BLaER1 (cell line): ENCODE data around the gene PMPCB.

Experiments used
- H3K27ac ChIP-seq: shearing (Covaris generic); formaldehyde crosslinking; 2 replicates; pipeline ENCODE4 v1.8.1; 2022
- H3K27me3 ChIP-seq: shearing (Covaris generic); formaldehyde crosslinking; 2 replicates; pipeline ENCODE4 v1.8.1; 2022
- H3K36me3 ChIP-seq: shearing (Covaris generic); formaldehyde crosslinking; 2 replicates; pipeline ENCODE4 v1.8.1; 2022
- H3K4me1 ChIP-seq: shearing (Covaris generic); formaldehyde crosslinking; 2 replicates; pipeline ENCODE4 v1.8.1; 2022
- H3K4me2 ChIP-seq: shearing (Covaris generic); formaldehyde crosslinking; 2 replicates; pipeline ENCODE4 v1.8.1; 2022
- H3K4me3 ChIP-seq: shearing (Covaris generic); formaldehyde crosslinking; 2 replicates; pipeline ENCODE4 v1.8.1; 2022
- H3K9ac ChIP-seq: shearing (Covaris generic); formaldehyde crosslinking; 2 replicates; pipeline ENCODE4 v1.8.1; 2022
- H3K9me3 ChIP-seq: shearing (Covaris generic); formaldehyde crosslinking; 2 replicates; pipeline ENCODE4 v1.8.1; 2022
- H4K20me1 ChIP-seq: shearing (Covaris generic); formaldehyde crosslinking; 2 replicates; pipeline ENCODE4 v1.8.1; 2022
- Cebpa-rat ChIP-seq: shearing (Covaris generic); IDR thresholded peaks from 2 replicates; pipeline ENCODE4 v1.8.1; 2022

PMPCB gene

GRCh38 chr7:103336761-103337160 lies 39.5 kb downstream of the PMPCB start:
- H4K20me1 ChIP-seq, result peaks cover 93% of the 10 kb centered on the region
- H3K9ac ChIP-seq, result no peak overlapping the region
- H3K4me1 ChIP-seq, result peaks cover 11% of the 10 kb centered on the region
- H3K9me3 ChIP-seq, result no peaks in the 10 kb centered on the region
- H3K27ac ChIP-seq, result no peak overlapping the region
- H3K4me3 ChIP-seq, result no peak overlapping the region
- TF ChIP-seq Cebpa-rat, result no peak
- no peaks in the 10 kb centered on the region for H3K27me3 ChIP-seq
- peaks cover 95% of the 10 kb centered on the region for H3K36me3 ChIP-seq
- no peak overlapping the region for H3K4me2 ChIP-seq

DNA sequence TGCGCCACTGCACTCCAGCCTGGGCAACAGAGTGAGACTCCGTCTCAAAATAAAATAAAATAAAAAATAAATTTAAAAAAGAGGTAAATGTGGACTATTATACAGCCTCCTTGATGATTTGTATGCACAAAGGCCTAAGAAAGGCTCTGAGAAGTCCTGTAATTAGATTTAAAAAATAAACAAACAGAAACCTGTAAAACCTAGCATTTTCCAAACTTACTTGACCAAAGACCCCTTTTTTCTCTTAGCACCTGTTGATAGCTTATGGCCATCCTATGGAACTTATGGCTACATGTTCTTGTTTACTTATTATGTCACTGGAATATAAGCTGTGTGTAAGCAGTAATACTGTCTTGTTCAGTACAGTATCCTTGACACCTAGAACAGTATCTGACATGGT lies 41.6 kb downstream of the PMPCB start:
- Histone ChIP-seq H3K9ac (no peak overlapping the region), H3K4me1 (peaks cover 31% of the 10 kb centered on the region), H4K20me1 (peaks cover 92% of the 10 kb centered on the region), H3K27ac (no peak overlapping the region), H3K27me3 (no peaks in the 10 kb centered on the region), H3K4me2 (no peak overlapping the region), H3K4me3 (no peak overlapping the region), H3K9me3 (no peaks in the 10 kb centered on the region), H3K36me3 (peaks cover 88% of the 10 kb centered on the region)
- no peak for TF ChIP-seq Cebpa-rat

DNA sequence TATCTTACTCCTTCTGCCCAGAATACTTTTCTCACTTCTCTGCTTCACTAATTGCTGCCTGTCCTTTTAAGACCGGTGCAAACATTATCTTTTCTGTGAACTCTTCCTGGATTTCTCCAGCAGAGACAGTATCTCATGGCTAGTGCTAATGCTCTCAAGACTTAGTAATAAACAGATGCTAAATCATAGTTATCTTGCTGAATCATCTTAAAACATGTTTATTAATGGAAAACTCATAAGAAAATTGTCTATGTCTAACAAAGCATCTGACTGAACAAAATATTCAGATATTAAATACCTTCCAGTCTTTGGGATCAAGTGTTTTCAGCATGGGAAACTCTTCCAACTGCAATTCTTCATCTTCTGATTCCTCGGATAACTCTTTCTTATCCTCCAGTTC lies 44.2 kb downstream of the PMPCB start:
- Histone ChIP-seq H3K4me1 (peaks cover 37% of the 10 kb centered on the region), H3K36me3 (peaks cover 62% of the 10 kb centered on the region), H3K27me3 (no peaks in the 10 kb centered on the region), H3K4me2 (peak overlapping the region; percentile 25; the same call in 1 of the 2 replicates), H3K27ac (no peak overlapping the region), H3K9me3 (no peaks in the 10 kb centered on the region), H4K20me1 (peaks cover 70% of the 10 kb centered on the region), H3K4me3 (no peak overlapping the region), H3K9ac (no peak overlapping the region)
- no peak for TF ChIP-seq Cebpa-rat

DNA sequence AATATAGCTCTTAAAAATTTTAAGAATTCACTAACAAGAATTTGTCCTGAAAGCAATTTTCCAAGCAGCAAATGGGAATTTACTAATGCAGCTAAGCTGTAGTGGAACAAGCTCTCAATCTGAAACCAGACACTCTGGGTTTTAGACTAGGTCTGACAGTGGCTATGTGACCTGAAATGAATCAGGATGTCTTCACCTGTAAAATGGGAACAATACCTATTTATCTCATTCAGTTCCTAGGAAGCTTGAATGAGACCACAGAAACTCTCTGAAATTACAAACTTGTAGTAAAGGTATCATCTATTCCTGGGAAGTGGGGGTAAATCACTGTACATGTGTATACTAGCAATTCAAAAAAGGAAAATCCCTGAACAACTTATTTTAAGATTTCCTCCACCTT lies 46.1 kb downstream of the PMPCB start:
- peaks cover 54% of the 10 kb centered on the region for H4K20me1 ChIP-seq
- H3K27ac ChIP-seq, result peak overlapping the region; percentile 92; the same call in 1 of the 2 replicates
- no peaks in the 10 kb centered on the region for H3K27me3 ChIP-seq
- H3K4me1 ChIP-seq, result peaks cover 45% of the 10 kb centered on the region
- H3K9me3 ChIP-seq, result no peaks in the 10 kb centered on the region
- no peak for TF ChIP-seq Cebpa-rat
- peak overlapping the region; percentile 91 for H3K9ac ChIP-seq
- H3K4me3 ChIP-seq, result peak overlapping the region; percentile 84
- peak overlapping the region; percentile 79 for H3K4me2 ChIP-seq
- H3K36me3 ChIP-seq, result peaks cover 43% of the 10 kb centered on the region

- no peak for TF ChIP-seq Cebpa-rat
- peak overlapping the region; percentile 92 for H3K27ac ChIP-seq
- peaks cover 37% of the 10 kb centered on the region for H3K36me3 ChIP-seq
- H3K27me3 ChIP-seq, result no peaks in the 10 kb centered on the region
- H3K9ac ChIP-seq, result peak overlapping the region; percentile 91
- H4K20me1 ChIP-seq, result peaks cover 54% of the 10 kb centered on the region
- H3K4me1 ChIP-seq, result peaks cover 51% of the 10 kb centered on the region
- H3K4me3 ChIP-seq, result peak overlapping the region; percentile 84
- H3K4me2 ChIP-seq, result peak overlapping the region; percentile 79
- H3K9me3 ChIP-seq, result no peaks in the 10 kb centered on the region
These were observed 46.7 kb downstream of the PMPCB start for GRCh38 chr7:103343758-103344452.

DNA sequence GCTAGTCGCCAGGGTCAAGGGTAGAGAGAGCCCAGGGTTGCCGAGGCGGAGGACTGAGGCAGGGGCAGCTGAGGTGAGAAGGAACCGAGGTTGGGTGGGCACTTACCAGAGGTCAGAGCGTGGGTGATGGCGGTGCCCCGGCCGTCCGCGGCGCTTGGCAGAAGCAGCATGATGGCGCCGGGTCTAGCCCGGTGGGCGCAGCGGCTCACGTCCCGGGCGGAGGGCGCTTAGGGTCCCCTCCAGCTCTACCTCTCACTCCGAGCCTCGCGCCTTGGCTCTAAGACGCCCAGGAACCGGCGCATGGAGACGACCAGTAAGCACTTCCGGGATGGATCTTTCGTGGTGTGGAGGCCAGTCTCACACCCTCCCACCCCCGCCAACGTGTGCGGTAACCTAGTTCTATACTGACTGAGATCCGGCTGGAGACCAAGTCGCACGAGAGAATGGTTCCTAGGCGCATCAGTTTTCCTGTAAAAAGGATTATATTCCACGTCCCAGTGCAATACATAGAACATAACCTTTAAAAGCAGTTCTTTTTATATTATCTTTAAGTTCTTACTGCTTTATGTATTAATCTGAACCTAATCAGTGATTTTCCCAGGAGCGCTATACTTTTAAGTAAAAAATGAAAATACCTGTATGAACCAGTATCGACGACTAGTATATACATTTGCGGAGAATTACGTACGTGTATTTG lies 47.4 kb downstream of the PMPCB start, which contains the start of gene DNAJC2:
Gene DNAJC2, minus strand, starts transcription at position 315 of the 697 bp plus-strand sequence. Its CDS starts 145 bp downstream, at position 170.
- Histone ChIP-seq H3K9me3 (no peaks in the 10 kb centered on the region), H3K4me3 (peak within 1 kb of the TSS; percentile 84), H4K20me1 (peaks cover 54% of the 10 kb centered on the region), H3K36me3 (peaks cover 34% of the 10 kb centered on the region), H3K4me2 (peak within 1 kb of the TSS; percentile 79), H3K4me1 (peaks cover 58% of the 10 kb centered on the region), H3K27me3 (no peaks in the 10 kb centered on the region), H3K9ac (peak within 1 kb of the TSS; percentile 91), H3K27ac (peak within 1 kb of the TSS; percentile 92)
- no peak for TF ChIP-seq Cebpa-rat

- Histone ChIP-seq H3K4me1 (peaks cover 62% of the 10 kb centered on the region), H3K9ac (no peak overlapping the region), H3K27ac (no peak overlapping the region)
These were observed 49.2 kb downstream of the PMPCB start for GRCh38 chr7:103346396-103346795.

GRCh38 chr7:103347507-103348267 lies 50.5 kb downstream of the PMPCB start, which contains the start of gene PSMC2:
Gene PSMC2, plus strand, starts transcription at chr7:103347643. Its CDS starts 69 bp downstream, at chr7:103347712.
- Histone ChIP-seq H3K36me3 (peaks cover 22% of the 10 kb centered on the region), H3K4me3 (peak within 1 kb of the TSS; percentile 76), H4K20me1 (peaks cover 53% of the 10 kb centered on the region), H3K9ac (peak within 1 kb of the TSS; percentile 90), H3K27ac (peak within 1 kb of the TSS; percentile 81), H3K4me2 (peak within 1 kb of the TSS; percentile 88), H3K27me3 (no peaks in the 10 kb centered on the region), H3K4me1 (peaks cover 49% of the 10 kb centered on the region), H3K9me3 (no peaks in the 10 kb centered on the region)
- no peak for TF ChIP-seq Cebpa-rat

More at GRCh38 chr7:103346396-103346795, 49.2 kb downstream of the PMPCB start:
- no peak for TF ChIP-seq Cebpa-rat
- no peak overlapping the region for H3K4me2 ChIP-seq
- H3K4me3 ChIP-seq, result no peak overlapping the region
- peaks cover 24% of the 10 kb centered on the region for H3K36me3 ChIP-seq
- no peaks in the 10 kb centered on the region for H3K27me3 ChIP-seq
- peaks cover 53% of the 10 kb centered on the region for H4K20me1 ChIP-seq
- no peaks in the 10 kb centered on the region for H3K9me3 ChIP-seq

DNA sequence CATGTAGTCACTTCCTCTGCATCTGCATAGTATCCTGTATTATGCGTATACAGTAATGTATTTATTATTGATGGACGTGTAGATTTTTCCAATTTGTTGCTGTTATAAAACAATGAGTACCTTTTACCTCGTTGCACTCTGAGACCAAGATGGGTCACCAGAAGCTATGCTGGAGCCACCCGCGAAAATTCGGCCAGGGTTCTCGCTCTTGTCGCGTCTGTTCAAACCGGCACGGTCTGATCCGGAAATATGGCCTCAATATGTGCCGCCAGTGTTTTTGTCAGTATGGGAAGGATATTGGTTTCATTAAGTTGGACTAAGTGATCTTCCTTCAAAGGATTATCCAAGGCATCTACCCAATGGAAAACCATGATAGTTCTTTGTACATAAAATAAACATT lies 51.2 kb downstream of the PMPCB start:
- Histone ChIP-seq H3K27ac (no peak overlapping the region), H3K4me1 (peaks cover 42% of the 10 kb centered on the region), H3K4me2 (peak overlapping the region; percentile 88), H3K27me3 (no peaks in the 10 kb centered on the region), H4K20me1 (peaks cover 53% of the 10 kb centered on the region), H3K9me3 (no peaks in the 10 kb centered on the region), H3K9ac (peak overlapping the region; percentile 90), H3K4me3 (peak overlapping the region; percentile 76), H3K36me3 (peaks cover 27% of the 10 kb centered on the region)
- TF ChIP-seq Cebpa-rat, result no peak
